ENCODE data around the gene LUZP2.

- TF ChIP-seq YY1 (IDR thresholded peaks at IDR 0.05; ENCODE audit: insufficient read depth, insufficient read length), result no peak
- no peak for TF ChIP-seq ZNF274 (IDR thresholded peaks at IDR 0.05; ENCODE audit: low read depth, low read length)
Measured at GRCh38 chr11:24767411-24767810, 270.6 kb downstream of the LUZP2 start.
